SK-N-DZ (cell line): ENCODE data around the gene MCEE.
"Not testable (repeated sequence)": the region's sequence is repeated elsewhere in the genome, so short reads cannot be mapped to it uniquely, and the experiment has no call there.

Experiments
- DNase-seq: peaks from one replicate; pipeline ENCODE4 v3.0.0-alpha.2; 2015; ENCODE audit warnings: low spot score

Gene MCEE

DNA sequence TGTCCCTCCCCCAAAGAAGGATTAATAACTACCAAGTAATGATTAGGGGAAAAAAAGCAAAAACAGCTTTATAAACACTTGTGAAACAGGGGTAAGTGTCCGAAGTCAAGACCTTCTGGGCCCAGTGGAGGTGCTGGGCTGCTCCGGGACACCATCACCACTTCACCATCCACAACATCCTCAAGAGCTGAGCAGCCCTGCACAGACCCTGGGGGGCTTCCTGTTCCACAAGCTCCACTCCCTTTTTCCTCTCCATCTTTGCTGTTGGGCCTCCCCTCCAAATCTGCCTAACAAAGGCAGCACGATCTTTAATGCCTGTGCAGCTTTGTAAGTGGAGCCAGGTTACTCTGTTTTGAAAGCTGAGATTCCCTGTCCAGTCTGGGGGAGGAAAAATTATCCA is 46.7 kb downstream of the MCEE start:
- not testable (repeated sequence) for DNase-seq

DNA sequence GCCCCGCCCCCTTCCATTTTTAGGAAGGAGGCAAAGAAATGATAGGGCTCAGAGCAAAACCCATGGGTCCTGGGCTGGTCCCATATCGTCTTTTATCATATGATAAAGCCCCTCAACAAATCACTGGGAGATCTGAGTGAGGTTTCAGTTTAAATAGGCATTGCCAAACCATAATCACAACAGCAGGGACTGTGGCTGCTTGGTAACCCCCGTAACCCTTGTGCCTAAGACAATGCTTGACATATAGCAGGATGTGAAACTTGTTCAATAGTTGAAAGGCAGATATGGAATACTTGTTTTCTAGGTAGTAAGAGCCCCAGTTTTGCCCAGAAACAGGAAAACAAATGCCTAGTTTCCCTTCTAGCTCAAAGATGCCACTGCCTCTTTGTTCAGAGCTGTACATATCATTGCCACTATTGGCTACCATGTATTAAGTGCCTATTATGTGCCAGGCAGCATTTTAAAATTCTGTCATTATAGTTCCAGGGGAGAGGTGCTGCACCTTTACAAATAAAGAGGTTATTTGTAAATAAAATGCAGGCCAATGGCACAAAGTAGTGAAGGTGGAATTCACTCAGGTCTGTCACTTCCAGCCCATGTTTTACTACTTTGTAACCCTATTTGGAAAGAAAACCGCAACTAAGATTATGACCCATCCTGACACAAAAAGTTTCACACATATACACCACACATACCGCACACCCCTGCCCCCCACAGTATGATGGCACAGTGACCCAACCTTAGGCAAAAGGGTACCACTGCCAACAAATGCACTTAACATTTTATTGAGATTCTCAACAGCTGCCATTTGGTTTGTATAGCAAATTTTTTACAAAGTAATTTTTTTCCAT is 47.4 kb downstream of the MCEE start:
- DNase-seq = no peak

DNA sequence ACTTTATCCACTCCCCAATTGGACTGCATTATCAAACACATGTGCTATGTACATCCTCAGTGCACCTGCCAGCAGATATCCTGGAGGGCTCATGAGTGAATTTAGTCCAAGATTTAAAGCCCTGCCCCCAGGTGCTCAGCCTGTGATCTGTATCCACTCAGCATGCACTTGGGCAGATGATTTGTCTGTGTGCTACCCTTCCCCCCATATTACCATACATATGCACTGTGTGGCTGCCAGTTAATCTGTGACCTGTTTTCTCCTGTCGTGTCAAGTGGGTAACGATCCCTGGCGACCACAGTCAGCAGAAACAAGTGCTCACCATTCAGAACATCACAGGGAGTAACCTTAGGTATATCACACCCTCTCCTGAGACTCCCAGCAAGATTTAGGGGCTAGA is 51.4 kb downstream of the MCEE start:
- no peak for DNase-seq

DNA sequence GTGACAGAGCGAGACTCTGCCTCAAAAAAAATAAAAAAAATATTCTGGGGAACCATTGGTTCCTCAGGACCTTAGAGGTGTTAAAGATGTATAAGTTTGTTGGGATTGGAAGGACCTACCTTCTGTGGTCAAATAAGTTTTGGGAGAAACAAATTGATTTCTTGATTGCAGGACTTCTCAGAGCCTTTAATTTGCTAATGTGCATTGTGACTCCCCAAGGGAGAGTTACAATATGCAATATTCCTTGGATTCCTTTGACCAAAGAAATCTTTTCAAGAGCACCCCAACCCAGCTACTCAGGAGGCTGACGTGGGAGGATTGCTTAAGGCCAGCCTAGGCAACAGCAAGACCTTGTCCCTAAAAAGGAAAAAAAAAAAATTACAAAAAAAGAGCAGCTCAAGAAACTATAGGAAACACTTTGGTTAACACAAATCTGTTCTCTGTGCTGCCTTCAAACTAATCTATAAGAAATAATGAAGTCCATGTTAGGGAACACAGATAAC is 55.1 kb downstream of the MCEE start:
- DNase-seq = no peak

DNA sequence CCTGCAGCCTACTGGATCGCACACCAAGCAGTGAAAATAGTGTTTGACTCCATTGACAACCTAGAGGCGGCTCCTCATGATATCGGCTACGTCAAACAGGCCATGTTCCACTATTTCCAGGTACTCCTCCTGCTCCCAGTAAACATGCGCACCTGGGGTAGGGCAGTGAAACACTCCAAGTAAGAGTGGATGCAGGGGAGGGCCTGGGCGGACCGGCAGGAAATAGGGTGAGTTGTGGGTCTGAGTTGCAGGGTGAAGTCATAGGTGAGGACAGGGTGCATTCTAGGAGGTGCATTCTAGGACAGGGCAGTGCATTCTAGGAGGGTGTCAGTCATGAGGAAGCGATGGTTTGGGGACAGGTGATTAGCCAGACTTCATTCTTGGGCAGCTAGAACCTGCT is 56.6 kb downstream of the MCEE start:
- DNase-seq = no peak

DNA sequence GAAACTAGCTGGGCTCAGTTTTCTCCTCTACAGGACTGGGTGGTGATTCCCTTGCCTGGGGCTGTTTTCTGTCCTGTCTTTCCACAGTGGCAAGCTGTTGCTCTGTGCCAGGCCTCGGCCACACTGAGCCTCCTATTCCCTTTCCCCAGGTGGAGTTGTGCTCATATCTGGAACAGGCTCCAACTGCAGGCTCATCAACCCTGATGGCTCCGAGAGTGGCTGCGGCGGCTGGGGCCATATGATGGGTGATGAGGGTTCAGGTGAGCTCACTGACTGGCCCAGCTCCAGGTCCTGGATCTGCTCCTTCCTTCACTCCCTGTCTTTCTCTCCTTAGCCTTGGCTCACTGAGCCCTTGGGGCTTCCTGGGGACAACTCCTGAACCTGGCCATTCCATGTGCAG is 57.5 kb downstream of the MCEE start:
- no peak for DNase-seq

DNA sequence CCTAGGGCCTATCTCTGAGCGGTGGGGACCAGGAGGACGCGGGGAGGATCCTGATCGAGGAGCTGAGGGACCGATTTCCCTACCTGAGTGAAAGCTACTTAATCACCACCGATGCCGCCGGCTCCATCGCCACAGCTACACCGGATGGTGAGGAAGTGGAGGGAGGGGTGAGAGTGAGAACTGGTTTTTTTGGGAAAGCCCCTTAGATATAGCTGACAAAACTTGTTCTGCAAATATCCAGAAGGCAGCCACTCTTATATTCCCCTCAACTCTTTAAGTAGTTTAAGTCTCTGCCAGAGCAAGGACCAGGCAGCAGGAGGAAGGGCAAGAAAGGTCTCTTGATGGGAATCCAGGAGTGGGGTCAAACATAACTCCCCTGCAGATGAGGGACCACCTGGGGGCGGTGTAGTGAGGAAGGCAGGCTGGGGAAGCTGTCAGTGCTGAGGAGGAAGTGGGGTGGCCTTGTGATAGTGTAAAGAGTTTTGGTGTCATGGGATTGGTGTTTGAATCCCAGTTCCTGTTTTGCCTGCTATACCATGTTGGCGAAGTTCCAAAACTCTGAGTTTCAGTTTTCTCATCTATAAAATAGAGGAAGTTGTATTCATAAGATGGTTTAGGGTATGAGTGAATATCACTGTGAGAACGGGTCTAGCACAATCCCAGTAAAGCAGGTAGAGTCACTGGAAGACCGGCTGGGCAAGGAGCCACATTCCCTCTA is 58.2 kb downstream of the MCEE start:
- DNase-seq = no peak

DNA sequence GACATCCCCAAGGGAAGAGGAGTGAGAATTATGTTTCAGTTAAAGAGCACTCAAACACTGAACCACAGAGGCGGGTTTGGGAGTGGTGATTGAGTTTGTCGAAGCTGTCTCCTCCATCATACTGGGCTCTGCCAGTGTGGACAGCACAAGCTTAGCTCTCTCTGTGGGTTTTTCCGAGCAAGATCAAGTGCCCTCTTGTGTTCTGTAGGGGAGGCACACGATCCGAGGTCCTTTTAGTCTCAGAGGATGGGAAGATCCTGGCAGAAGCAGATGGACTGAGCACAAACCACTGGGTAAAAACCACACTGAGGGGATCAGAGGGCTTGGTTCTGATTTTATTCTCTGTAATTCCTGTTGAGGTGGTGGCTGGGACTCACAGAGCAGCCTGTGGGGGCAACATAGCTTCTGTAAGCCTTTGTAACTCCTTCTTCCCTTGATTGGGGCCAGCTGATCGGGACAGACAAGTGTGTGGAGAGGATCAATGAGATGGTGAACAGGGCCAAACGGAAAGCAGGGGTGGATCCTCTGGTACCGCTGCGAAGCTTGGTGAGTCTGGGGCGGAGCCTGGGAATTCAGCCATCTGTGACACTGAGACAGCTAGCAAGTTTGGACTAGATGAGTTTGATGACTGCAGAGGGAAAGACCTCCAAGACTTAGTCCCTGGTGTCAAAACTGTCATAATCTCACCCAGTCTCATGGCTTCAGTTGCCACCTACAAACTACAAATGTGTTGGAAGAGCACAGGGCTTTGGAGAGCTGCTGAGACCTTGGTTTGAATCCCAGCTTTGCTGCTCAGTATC is 59.5 kb downstream of the MCEE start:
- DNase-seq = peak; percentile 32

DNA sequence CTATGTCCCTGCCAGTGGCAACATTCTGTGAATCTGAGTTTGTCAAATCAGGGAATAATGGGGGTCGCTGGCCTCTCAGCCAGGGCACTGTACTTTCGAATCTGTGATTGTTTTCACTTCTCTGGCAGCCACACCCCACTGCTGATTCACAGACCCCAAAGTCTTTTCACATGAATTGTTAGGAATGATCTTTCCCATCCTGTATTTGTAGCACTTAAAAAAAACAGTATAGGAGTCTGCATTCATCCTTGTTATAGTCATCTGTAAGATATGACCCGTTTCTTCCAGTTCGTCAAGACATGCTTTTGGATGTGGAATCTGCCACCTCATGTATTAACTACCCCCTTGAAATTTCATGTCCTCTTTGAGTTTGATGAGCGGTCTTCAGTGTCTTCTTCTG is 60.7 kb downstream of the MCEE start:
- DNase-seq = no peak

DNA sequence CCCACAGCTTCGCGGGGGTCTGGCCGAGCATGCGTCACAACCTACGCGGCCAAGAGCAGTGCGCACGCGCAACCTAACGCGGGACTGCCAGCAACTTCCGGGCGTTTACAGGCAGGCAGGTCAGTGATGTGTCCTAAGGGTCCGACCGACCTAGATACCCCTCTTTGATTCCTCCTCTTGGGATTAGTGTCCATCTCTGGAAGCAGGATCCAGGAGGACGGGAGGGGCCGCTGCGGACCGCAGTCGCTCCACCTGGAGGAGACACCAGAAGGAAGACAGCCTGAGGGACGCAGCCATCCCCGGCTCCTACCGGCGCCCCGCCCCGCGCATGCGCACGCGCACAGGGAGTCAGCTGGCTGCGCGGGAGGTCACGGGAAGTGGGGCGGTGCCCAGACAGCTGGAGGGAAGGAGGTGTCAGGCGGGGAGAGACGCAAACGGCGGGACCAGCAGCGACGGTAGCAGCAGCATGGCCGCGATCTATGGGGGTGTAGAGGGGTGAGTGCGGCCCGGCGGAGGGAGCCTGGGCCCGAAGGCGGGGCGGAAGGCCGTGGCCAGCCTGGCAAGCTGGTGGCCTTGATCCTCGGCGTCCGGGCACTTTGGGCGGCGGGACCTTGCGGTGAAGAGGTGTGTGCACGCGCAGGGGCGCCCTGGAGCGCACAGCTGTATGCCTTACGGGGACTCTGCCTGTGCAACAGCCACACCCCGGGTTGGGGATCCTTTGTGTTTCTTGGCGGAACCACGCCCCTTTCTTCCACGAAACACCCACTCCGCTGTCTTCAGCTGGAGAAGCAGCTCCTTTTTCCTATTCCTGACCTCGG is 61.6 kb downstream of the MCEE start, which contains the start of gene NAGK:
NAGK (plus strand) TSS at position 431 of the 818 bp plus-strand sequence; CDS start at position 467, 36 bp downstream.
- peak; percentile 95 for DNase-seq

DNA sequence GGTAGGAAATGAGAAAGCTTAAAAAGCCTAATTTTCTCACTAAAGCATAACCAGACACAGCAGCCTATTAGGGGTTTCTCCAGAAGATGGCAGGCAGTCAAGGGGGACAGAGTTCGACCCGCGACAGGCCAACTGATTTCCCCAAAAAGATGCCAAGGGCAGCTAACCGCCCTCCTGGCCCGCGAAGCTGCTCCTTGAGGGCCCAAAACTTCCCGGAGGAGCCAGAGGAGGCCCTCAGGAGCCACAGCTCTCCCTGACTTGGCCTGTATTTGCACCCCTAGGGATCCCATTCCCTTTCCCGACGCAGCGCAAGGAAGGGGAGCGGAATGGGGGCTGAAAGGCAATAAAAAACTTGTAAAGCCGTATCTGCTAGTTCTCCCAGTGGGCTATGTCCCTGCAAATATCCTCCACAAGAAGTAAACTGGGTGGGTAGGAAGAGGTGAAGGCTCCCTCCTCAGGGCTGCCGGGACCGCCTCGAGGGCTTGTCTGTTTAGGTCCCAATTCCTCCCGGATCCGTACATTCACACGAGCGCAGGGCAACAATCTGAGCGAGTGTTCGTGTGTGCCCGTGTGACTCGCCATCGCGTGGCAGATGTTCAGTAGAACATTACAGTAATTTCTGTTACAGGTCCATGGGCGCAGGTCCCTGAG is 62.3 kb downstream of the MCEE start:
- no peak for DNase-seq

DNA sequence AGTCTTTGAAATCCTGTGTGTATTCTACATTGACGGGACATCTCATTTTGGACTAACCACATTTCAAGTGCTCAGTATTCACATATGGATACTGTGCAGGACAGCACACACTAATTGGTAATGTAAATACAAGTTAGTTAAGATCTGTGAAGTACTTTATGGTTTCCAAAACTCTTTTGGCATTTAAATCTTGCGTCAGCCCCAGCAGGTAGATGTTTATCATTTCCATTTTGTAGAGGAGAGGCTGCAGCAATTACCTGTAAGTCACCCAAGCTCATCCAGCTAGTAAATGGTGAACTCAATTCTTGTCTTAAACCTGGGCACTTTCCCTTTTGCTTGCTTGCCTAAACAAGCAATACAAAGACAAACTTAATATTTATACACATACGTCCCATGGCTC is 63.2 kb downstream of the MCEE start:
- DNase-seq = no peak

DNA sequence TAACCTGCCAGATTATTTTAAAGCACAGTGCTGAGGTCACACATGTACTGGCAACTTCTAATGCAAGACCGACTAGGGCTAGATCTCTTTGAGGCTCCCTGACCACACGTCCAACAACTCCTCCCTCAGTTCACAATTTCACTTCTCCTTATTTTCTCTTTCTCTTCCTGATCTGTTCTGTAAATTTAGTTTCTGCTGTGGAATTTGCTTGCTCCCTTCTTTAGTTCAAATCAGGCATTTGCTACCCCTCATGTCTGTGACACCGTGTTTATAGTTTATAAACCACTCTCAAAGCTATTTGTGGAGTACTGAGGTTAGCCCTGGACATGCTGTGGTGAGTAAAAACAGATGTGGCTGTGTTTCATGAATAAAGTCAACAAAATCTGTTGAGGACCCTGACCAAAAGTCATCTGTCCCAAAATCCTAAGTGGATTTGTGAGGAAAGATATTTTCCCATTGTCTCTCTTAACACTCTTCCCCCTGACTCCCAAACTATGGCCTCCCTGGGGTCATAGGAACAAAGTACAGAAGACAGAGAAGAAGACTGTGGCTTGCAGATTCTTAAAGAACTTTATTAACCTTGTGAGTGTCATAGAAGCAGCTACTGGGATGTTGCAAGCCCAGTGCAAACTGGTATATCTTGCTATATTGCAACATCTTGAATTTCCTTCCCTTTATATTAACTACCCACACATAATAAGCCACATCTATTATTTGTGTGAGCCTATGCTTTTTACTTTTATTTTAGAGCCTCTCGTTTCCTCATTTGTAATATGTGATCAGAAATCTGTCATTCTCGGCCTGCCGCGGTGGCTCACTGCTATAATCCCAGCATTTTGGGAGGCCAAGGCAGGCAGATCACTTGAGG is 65.0 kb downstream of the MCEE start:
- no peak for DNase-seq

DNA sequence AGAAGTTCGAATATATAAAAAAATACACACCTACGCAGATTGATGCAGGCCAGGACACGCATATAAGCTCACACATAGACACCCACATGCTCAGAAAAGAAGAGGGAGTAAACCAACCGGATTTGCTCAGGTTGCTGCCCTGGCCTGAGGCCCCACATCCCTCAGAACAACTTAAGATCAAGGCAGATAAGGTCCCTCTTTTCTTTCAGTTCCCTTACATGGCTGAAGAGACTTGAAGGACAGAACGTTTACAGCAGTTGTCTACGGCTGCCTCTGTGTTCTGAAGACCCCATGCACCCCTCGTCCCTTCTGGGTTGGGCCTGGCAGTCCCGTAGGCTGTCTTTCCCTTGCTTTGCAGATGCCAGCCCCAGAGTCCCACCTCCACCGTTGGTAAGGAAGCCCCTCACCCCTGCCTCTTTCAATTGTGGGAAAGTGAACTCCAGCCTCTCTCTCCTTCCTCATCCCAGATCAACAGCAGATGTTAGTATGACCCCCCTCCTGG is 65.9 kb downstream of the MCEE start:
- DNase-seq = no peak

DNA sequence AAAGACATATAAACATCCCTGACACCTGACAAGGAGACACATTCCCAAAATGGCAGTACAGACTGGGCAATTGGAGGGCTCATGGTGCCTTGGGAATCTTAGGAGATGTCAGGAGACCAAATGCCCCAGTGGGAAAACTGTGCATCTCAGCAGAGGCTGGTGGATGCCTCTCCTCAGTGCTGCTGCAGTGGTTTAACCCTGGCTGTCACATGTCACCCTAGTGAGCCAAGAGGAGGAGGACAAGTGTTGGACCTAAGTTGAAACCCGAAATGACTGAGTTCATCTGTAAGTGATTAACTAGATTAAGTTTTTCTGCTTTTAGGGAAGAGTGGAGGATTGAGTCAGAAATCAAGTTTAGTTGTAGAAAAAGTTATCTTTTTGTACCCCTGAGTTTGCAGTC is 66.8 kb downstream of the MCEE start:
- DNase-seq = no peak

DNA sequence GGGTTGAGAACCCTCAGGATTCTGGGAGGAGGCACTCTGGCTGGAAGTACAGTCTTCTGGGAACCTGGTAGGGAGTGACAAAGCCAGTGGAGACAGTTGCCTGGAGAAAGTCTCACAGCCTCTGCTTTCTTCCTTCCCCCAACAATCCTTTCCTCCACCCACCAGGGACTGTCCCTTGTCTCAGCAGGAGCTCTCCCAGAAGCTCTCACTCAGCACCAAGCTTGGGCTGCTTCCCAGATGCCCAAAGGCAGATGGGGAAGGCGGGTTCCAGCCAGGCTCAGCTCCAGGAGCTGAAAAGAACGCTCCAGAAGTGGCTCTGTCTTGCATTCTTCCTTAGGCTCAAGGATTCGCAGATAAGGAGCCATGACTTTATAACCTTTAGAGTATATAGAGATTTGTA is 69.2 kb downstream of the MCEE start:
- no peak for DNase-seq

DNA sequence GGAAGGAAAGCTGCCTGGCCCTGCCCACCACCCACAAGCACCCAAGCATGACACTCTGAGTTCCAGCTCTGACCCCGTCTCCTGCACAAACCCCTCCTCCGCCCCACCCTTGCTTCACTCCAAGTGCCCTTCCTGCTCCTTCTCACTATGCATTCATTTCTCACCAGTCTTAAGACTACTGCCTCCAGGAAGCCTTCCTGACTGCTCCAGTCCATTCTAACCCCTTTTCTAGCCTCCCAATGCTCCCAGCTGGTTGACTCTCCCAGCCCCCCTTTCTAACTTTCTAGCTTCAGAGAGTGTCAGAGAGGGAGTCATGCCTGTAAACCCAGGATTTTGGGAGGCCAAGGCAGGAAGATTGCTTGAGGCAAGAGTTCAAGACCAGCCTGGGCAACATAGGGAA is 69.8 kb downstream of the MCEE start:
- no peak for DNase-seq
